Ovary (tissue), 9 donors: Measurements from ENCODE around the gene PNPLA1. TPM values are rescaled to one million over a fixed set of nuclear protein-coding genes. Genes with fewer than 3 reads are reported as not detected.

Experiments used
- DNase-seq, 5 donors: peaks; one replicate each; pipeline ENCODE4 v3.0.0-alpha.2; 2019 to 2020
- H3K27ac ChIP-seq, 2 donors: fragments of 200-600 bp; one replicate each; pipeline versions ENCODE4 v1.5.1 to v1.8.0; 2019 to 2022
- H3K27me3 ChIP-seq: fragments of 200-600 bp; one replicate; pipeline ENCODE4 v1.8.0; 2022
- H3K36me3 ChIP-seq: fragments of 200-600 bp; sonication (generic); one replicate; pipeline ENCODE4 v1.5.1; 2019
- H3K4me1 ChIP-seq: one replicate; pipeline ENCODE4 v1.8.1; 2013; ENCODE audit warnings: mild to moderate bottlenecking, moderate library complexity; ENCODE audit not compliant: insufficient read depth
- H3K4me3 ChIP-seq: fragments of 200-600 bp; sonication (generic); one replicate; pipeline ENCODE4 v1.5.1; 2017
- H3K9me3 ChIP-seq, 2 donors: fragments of 200-600 bp in 1 of 2; sonication (generic) in 1 of 2; one replicate each; pipeline versions ENCODE4 v1.5.1 to v1.8.1; 2013 to 2019; ENCODE audit warnings: mild to moderate bottlenecking in 1 of 2, moderate library complexity in 1 of 2
- EP300 ChIP-seq: sonication (generic); formaldehyde crosslinking; IDR thresholded peaks from one replicate; pipeline ENCODE4 v1.6.1; 2017; ENCODE audit warnings: antibody characterized with exemption
- POLR2A ChIP-seq: fragments of 450-650 bp; IDR thresholded peaks from one replicate; pipeline ENCODE4 v1.6.1; 2017; ENCODE audit warnings: antibody characterized with exemption, mild to moderate bottlenecking, moderate library complexity
- WGBS, 3 donors: extraction: QIAGEN DNeasy Blood & Tissue Kit in 1 of 3; methylation state at CpG; one replicate each; pipeline versions ENCODE4 v1.1.5 to v1.1.7; 2013 to 2017; 5-methylcytosine and 5-hydroxymethylcytosine counted together
- intact Hi-C, 4 donors: fragments of 100-400 bp; cut with DNase I; formaldehyde crosslinking; loops; one replicate each; pipeline versions ENCODE4 v1.11.0 to v1.15.1; 2022 to 2023
- polyA plus RNA-seq, 2 donors: library from polyadenylated mRNA; stranded (reverse); fragments of 200-250 nt in 1 of 2; fragments of 350-450 nt in 1 of 2; fragmentation: Illumina TruSeq in 1 of 2; extraction: RNeasy Lipid Tissue Mini Kit (QIAGEN cat#74804) in 1 of 2; gene quantifications; one replicate each; pipeline ENCODE4 v1.2.3, GENCODE V29; 2013 to 2014
- total RNA-seq, 7 donors: library from RNA; depleted of rRNA in 2 of 7; stranded (reverse); fragments of >200 nt in 2 of 7; fragmentation: NEBNext Ultra II Directional in 3 of 7; extraction: Animal tissue kit (Norgen Biotek cat#: 25700) in 3 of 7; gene quantifications; one replicate each; pipeline versions ENCODE4 v1.1.0 to v1.2.4, GENCODE V29; 2016 to 2023
- TF ChIP-seq, protein P1 (sequence below), 3 donors: fragments of 450-650 bp in 2 of 3; fragments of 200-600 bp in 1 of 3; IDR thresholded peaks; one replicate each; pipeline versions ENCODE4 v1.5.1 to v1.8.0; 2016 to 2022; ENCODE audit warnings: antibody characterized with exemption in 3 of 3, mild to moderate bottlenecking in 1 of 3
- donor health status: DM: no; HTN: no; CAD: no; lungs with moderate emphysema.
- donor health status: DM: no; HTN: no; CAD: no.
- donor health status: Bipolar disorder and iron deficiency.
- donor health status: DM: yes; HTN: yes; CAD: no.
- donor health status: DM: no; HTN: no; CAD: no.
- donor health status: DM: yes; HTN: yes; CAD: no.

The PNPLA1 gene
- total and polyA plus RNA-seq, 9 donors, result 0.04 to 0.20 (median 0.12) TPM; not detected in 5

DNA sequence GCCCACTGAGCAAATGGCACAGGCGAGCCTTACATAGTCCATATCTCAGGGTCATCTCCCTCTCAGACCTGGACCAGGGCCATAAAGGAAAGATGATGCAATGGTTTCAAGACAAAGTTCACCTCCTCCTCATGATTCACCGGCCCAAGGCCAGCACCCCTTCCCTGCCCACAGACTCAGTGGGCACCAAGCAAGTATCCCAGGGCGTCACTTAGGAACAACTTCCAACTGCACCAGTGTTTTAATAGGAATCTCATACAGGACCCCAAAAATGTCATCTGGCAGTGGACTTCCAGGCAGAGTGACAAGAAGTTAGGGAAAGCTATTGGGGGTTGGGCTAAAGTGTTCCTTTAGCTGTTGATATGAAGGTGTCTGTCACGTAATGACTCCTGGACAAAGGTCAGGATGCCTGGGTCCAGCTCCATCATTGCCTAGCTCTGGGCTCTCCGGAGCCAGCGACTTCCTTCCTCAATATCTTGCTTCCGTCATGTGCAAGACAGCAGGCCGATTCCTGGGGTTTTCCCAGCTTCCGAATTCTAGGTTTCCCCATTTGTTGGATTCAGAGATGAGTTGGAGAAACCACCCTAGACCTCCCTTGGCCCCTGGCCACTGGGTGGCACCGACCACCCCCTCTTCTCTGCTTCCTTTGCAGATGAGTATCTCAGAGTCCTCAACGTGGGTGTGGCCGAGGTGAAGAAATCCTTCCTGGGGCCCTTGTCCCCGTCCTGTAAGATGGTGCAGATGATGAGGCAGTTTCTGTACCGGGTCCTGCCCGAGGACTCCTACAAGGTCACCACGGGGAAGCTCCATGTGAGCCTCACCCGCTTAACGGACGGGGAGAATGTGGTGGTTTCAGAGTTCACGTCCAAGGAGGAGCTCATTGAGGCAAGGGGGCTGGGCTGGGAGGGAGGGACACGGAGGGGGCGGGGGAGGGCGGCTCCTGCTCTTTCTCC, 21.1 kb downstream of the PNPLA1 start:
- no peaks in the 10 kb centered on the region for H3K27me3 ChIP-seq
- TF ChIP-seq POLR2A, result no peak
- TF ChIP-seq, protein P1, sequence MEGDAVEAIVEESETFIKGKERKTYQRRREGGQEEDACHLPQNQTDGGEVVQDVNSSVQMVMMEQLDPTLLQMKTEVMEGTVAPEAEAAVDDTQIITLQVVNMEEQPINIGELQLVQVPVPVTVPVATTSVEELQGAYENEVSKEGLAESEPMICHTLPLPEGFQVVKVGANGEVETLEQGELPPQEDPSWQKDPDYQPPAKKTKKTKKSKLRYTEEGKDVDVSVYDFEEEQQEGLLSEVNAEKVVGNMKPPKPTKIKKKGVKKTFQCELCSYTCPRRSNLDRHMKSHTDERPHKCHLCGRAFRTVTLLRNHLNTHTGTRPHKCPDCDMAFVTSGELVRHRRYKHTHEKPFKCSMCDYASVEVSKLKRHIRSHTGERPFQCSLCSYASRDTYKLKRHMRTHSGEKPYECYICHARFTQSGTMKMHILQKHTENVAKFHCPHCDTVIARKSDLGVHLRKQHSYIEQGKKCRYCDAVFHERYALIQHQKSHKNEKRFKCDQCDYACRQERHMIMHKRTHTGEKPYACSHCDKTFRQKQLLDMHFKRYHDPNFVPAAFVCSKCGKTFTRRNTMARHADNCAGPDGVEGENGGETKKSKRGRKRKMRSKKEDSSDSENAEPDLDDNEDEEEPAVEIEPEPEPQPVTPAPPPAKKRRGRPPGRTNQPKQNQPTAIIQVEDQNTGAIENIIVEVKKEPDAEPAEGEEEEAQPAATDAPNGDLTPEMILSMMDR (IDR thresholded peaks at IDR 0.05), result no peak
- TF ChIP-seq EP300, result no peak
- H3K27ac ChIP-seq, result no peak overlapping the region
- intact Hi-C loops, result loop anchor here in 1 of 4 donors (5.0 kb wide), 1 partner anchor 211 kb away; no protein-coding TSS in a partner anchor
- H3K36me3 ChIP-seq, result no peaks in the 10 kb centered on the region
- H3K9me3 ChIP-seq, result no peaks in the 10 kb centered on the region
- no peaks in the 10 kb centered on the region for H3K4me1 ChIP-seq
- H3K4me3 ChIP-seq, result no peak overlapping the region
- 81 to 85% (median 81%) methylated on average over 23 of the region's 23 CpGs for WGBS, 3 donors
- DNase-seq, result no peak

DNA sequence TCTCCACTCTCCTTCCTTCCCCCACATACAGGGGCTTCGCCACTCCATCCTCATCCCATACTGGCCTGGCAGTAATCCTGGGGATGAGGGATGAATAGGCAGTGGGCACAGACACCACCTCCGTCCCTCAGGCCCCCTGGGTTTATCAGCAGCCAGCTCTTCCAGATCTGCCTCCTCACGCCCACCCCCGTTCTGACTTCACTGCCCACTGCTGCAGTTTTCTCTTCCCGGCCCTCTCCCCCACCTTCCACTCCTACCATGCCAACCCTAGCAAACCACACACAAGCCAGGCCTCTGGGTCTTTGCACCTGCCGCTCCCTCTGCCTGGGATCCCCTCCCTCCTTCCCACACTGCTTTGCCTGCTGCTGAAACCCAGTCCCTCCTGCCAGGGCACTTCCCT, 22.3 kb downstream of the PNPLA1 start:
- H3K27ac ChIP-seq, result no peak overlapping the region
- no peak for DNase-seq
- H3K9me3 ChIP-seq, result no peaks in the 10 kb centered on the region
- intact Hi-C loops, result loop anchor here in 1 of 4 donors (5.0 kb wide), 1 partner anchor 210 kb away; no protein-coding TSS in a partner anchor
- H3K36me3 ChIP-seq, result no peaks in the 10 kb centered on the region
- WGBS, 3 donors, result 91 to 95% (median 91%) methylated on average over 6 of the region's 6 CpGs
- H3K27me3 ChIP-seq, result no peaks in the 10 kb centered on the region
- H3K4me3 ChIP-seq, result no peak overlapping the region
- TF ChIP-seq EP300, result no peak
- TF ChIP-seq, protein P1 (IDR thresholded peaks at IDR 0.05), result no peak
- no peaks in the 10 kb centered on the region for H3K4me1 ChIP-seq

DNA sequence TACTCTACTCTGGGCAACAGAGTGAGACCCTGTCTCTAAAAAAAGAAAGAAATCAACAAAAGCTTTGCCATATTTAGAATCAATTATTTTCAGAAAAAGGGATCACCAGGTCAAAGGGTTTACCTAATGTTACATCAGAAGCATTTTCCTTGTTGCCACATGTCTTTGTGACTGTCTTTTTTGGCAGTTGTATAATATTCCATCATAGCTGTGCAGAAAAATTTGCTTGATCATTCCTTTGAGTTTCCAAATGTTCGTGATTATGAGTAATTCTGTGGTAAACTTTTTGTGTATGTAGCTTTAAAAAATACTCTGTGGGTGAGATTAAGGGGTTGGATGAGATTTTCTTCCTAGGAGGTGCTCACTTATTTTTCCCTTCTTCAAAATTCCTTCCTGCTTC, 26.4 kb downstream of the PNPLA1 start:
- H3K9me3 ChIP-seq, result no peaks in the 10 kb centered on the region
- 52 to 70% (median 59%) methylated on average over 1 of the region's 1 CpG for WGBS, 3 donors
- intact Hi-C loops, result no loop called here
- no peaks in the 10 kb centered on the region for H3K36me3 ChIP-seq
- DNase-seq, result no peak
- no peaks in the 10 kb centered on the region for H3K27me3 ChIP-seq
- H3K27ac ChIP-seq, result no peak overlapping the region
- TF ChIP-seq POLR2A (no peak), EP300 (no peak)
- TF ChIP-seq, protein P1 (IDR thresholded peaks at IDR 0.05), result no peak
- H3K4me3 ChIP-seq, result no peak overlapping the region
- no peaks in the 10 kb centered on the region for H3K4me1 ChIP-seq

DNA sequence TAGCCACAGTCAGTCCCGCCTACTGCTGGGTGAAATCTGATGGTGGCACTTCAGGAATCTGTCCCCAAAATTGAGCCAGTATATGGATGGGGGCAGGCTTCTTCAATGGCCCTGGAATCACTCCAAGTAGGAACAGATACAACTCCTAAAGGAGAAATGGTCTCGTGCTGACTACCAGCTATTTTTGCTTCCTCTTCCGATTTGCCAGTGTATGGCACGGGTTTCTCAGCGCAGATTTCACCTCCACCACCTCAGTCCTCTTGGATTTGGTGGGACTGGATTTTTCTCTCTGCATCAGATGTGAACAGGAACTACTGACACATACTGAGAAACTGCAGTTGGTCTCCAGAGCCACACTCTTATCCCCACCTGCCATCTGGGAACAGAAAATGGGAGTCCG, 27.2 kb downstream of the PNPLA1 start:
- TF ChIP-seq, protein P1 (IDR thresholded peaks at IDR 0.05), result no peak
- TF ChIP-seq EP300, result no peak
- TF ChIP-seq POLR2A, result no peak
- intact Hi-C loops, result no loop called here
- Histone ChIP-seq H3K27ac (no peak overlapping the region), H3K36me3 (no peaks in the 10 kb centered on the region), H3K27me3 (no peaks in the 10 kb centered on the region), H3K9me3 (no peaks in the 10 kb centered on the region), H3K4me1 (peaks cover 3% of the 10 kb centered on the region), H3K4me3 (no peak overlapping the region)
- 87 to 90% (median 87%) methylated on average over 6 of the region's 6 CpGs for WGBS, 3 donors
- no peak for DNase-seq
